Cerebellar nuclear complex (tissue), 1 donor: ENCODE results near the gene C6orf120.
A peak's percentile ranks its signal among the peaks of the same experiment; 100 is the strongest.

Experiments
- DNase-seq, 2 experiments: peaks; one replicate each; lab custom pipeline; 2025; lab: John Stamatoyannopoulos, UW

Gene C6orf120

GRCh38 chr6:169725125-169726048 is 23.5 kb downstream of the C6orf120 start:
- DNase-seq: no peak

GRCh38 chr6:169726049-169726400 is 24.1 kb downstream of the C6orf120 start:
- no peak for DNase-seq

- DNase-seq: no peak
Observed at GRCh38 chr6:169726963-169727362, 25.0 kb downstream of the C6orf120 start.

- no peak for DNase-seq
Observed at GRCh38 chr6:169729961-169730360, 28.0 kb downstream of the C6orf120 start.

- DNase-seq: no peak
Observed at GRCh38 chr6:169738204-169738975, 36.5 kb downstream of the C6orf120 start.

GRCh38 chr6:169738976-169739529 is 37.1 kb downstream of the C6orf120 start:
- no peak for DNase-seq

GRCh38 chr6:169741344-169741743 is 39.4 kb downstream of the C6orf120 start:
- DNase-seq: no peak

- DNase-seq: no peak
Observed at GRCh38 chr6:169745405-169745804, 43.5 kb downstream of the C6orf120 start.

- DNase-seq: no peak
Observed at GRCh38 chr6:169746556-169746955, 44.6 kb downstream of the C6orf120 start.

GRCh38 chr6:169751242-169752073 is 49.5 kb downstream of the C6orf120 start, which contains the start of the genes DYNLT2 and ERMARD:
TSS of gene DYNLT2 (minus strand) at chr6:169751572. CDS start at chr6:169751458, 114 bp downstream.
TSS of gene ERMARD (plus strand) at chr6:169751622. CDS start at chr6:169751658, 36 bp downstream.
- peak in 1 of 2 experiments; percentile 70 for DNase-seq

- no peak for DNase-seq
Observed at GRCh38 chr6:169752074-169752623, 50.2 kb downstream of the C6orf120 start.
